UCSD-AML1 (cell line): ENCODE measurements around the gene ANKMY1.

Source experiments
- DNase-seq: peaks from one replicate; lab custom pipeline; 2025; ENCODE audit not compliant: unreplicated experiment; lab: John Stamatoyannopoulos, UW

The ANKMY1 gene

GRCh38 chr2:240557808-240558207, at the start of gene ANKMY1:
Gene ANKMY1 (minus strand): TSS chr2:240557988. CDS start chr2:240557335, 653 bp downstream.
- no peak for DNase-seq

- no peak for DNase-seq
These were observed 48.3 kb upstream of the ANKMY1 start for GRCh38 chr2:240605867-240606743.

GRCh38 chr2:240604939-240605716, 47.3 kb upstream of the ANKMY1 start:
- DNase-seq = no peak

- DNase-seq = peak; percentile 54
These were observed 46.6 kb upstream of the ANKMY1 start for GRCh38 chr2:240604291-240604938.

- DNase-seq = no peak
These were observed 46.1 kb upstream of the ANKMY1 start for GRCh38 chr2:240603846-240604245.

GRCh38 chr2:240603081-240603835, 45.5 kb upstream of the ANKMY1 start:
- no peak for DNase-seq

GRCh38 chr2:240602266-240603050, 44.7 kb upstream of the ANKMY1 start:
- no peak for DNase-seq

GRCh38 chr2:240601831-240602160, 44.0 kb upstream of the ANKMY1 start:
- no peak for DNase-seq

GRCh38 chr2:240601061-240601830, 43.5 kb upstream of the ANKMY1 start:
- no peak for DNase-seq

- no peak for DNase-seq
These were observed 42.7 kb upstream of the ANKMY1 start for GRCh38 chr2:240600451-240600961.

- no peak for DNase-seq
These were observed 41.4 kb upstream of the ANKMY1 start for GRCh38 chr2:240599141-240599583.

- DNase-seq = no peak
These were observed 40.6 kb upstream of the ANKMY1 start for GRCh38 chr2:240598311-240598911.

- no peak for DNase-seq
These were observed 39.8 kb upstream of the ANKMY1 start for GRCh38 chr2:240597419-240598181.

- DNase-seq = no peak
These were observed 39.2 kb upstream of the ANKMY1 start for GRCh38 chr2:240597054-240597418.

- DNase-seq = no peak
These were observed 38.7 kb upstream of the ANKMY1 start for GRCh38 chr2:240596491-240596931.

GRCh38 chr2:240596080-240596460, 38.3 kb upstream of the ANKMY1 start:
- no peak for DNase-seq

- DNase-seq = peak; percentile 46
These were observed 37.7 kb upstream of the ANKMY1 start for GRCh38 chr2:240595381-240596079.
